Aorta (tissue), 5 donors: Measurements from ENCODE around the gene ARHGEF10L. TPM values are rescaled to one million over a fixed set of nuclear protein-coding genes. Genes with fewer than 3 reads are reported as not detected.

Source experiments
- ATAC-seq: fragments of 200-7000 bp; cut with Tn5 transposase; one replicate; pipeline ENCODE4 v1.9.1; 2022; ENCODE audit warnings: moderate library complexity; ENCODE audit not compliant: low FRiP score
- DNase-seq, 2 donors: peaks; one replicate each; pipeline ENCODE4 v3.0.0-alpha.2; 2020
- H3K27ac ChIP-seq, 2 donors: one replicate each; pipeline ENCODE4 v1.5.1; 2013; ENCODE audit warnings: low read length in 2 of 2, mild to moderate bottlenecking in 2 of 2, moderate library complexity in 2 of 2, control low read depth in 1 of 2, inconsistent platforms in 1 of 2, low read depth in 1 of 2
- H3K27me3 ChIP-seq, 2 donors: one replicate each; pipeline ENCODE4 v1.6.1; 2013; ENCODE audit warnings: control low read depth in 1 of 2, low read length in 1 of 2, mild to moderate bottlenecking in 1 of 2, moderate library complexity in 1 of 2; ENCODE audit not compliant: insufficient read depth in 2 of 2, control insufficient read depth in 1 of 2
- H3K36me3 ChIP-seq, 2 donors: one replicate each; pipeline ENCODE4 v1.6.1; 2013; ENCODE audit warnings: control low read depth in 1 of 2, low read length in 1 of 2, mild to moderate bottlenecking in 1 of 2; ENCODE audit not compliant: insufficient read depth in 2 of 2, control insufficient read depth in 1 of 2
- H3K4me1 ChIP-seq, 2 donors: one replicate each; pipeline ENCODE4 v1.6.1; 2013; ENCODE audit warnings: low read length in 2 of 2, control low read depth in 1 of 2, mild to moderate bottlenecking in 1 of 2, moderate library complexity in 1 of 2; ENCODE audit not compliant: insufficient read depth in 2 of 2, control insufficient read depth in 1 of 2
- H3K4me3 ChIP-seq, 2 donors: one replicate each; pipeline ENCODE4 v1.5.1; 2013; ENCODE audit warnings: low read length in 2 of 2, control low read depth in 1 of 2, mild to moderate bottlenecking in 1 of 2
- H3K9me3 ChIP-seq: one replicate; pipeline ENCODE4 v1.6.1; 2013; ENCODE audit warnings: mild to moderate bottlenecking, low read length; ENCODE audit not compliant: control insufficient read depth
- WGBS, 2 donors: extraction: QIAGEN DNeasy Blood & Tissue Kit; methylation state at CpG; one replicate each; pipeline ENCODE4 v1.1.7; 2013; 5-methylcytosine and 5-hydroxymethylcytosine counted together
- intact Hi-C, 2 donors: fragments of 100-400 bp; cut with DNase I; formaldehyde crosslinking; loops; one replicate each; pipeline versions ENCODE4 v1.14.2 to v1.15.0; 2022
- polyA plus RNA-seq, 2 donors: library from polyadenylated mRNA; stranded (reverse); fragments of 200-250 nt; gene quantifications; one replicate each; pipeline ENCODE4 v1.2.3, GENCODE V29; 2013
- total RNA-seq, 2 donors: library from RNA; stranded (reverse); fragmentation: NEBNext Ultra II Directional; extraction: Animal tissue kit (Norgen Biotek cat#: 25700); gene quantifications; one replicate each; pipeline ENCODE4 v1.2.1, GENCODE V29; 2021
- donor health status: healthy with polysubstance abuse.
- donor health status: Bipolar disorder and iron deficiency.
- donor health status: DM: no; HTN: no; CAD: no.
- donor health status: DM: no; HTN: no; CAD: no.
- donor health status: DM: yes; HTN: yes; CAD: no.

The ARHGEF10L gene
- total and polyA plus RNA-seq, 4 donors = 24.0 to 190 (median 133) TPM

DNA sequence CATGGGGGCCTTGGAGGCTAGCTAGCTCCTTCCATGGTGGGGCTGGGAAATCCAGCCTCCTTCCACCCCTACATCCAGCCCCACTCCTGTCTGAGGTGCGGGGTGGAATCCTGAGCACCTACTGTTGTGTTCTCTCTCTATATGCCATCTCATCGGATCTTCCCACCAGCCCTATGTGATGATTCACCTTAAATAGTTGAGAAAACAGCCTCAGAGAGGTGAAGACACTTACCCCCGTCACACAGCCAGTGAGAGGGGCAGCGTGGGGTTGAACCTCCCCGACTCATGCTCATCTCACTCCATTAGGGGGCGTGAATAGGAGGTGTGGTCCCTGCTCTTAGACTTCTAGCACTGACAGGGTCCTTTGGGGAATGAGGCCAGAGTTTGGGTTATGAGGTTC lies 184.7 kb downstream of the ARHGEF10L start:
- DNase-seq (no peak), ATAC-seq (no peak)
- intact Hi-C loops = no loop called here
- no peaks in the 10 kb centered on the region for H3K27me3 ChIP-seq
- H3K27ac ChIP-seq = no peak overlapping the region
- 81 to 85% methylated on average over 6 of the region's 6 CpGs for WGBS, 2 donors
- no peaks in the 10 kb centered on the region for H3K36me3 ChIP-seq
- no peak overlapping the region for H3K4me3 ChIP-seq
- H3K9me3 ChIP-seq = no peaks in the 10 kb centered on the region
- H3K4me1 ChIP-seq = no peaks in the 10 kb centered on the region

- no peaks in the 10 kb centered on the region for H3K36me3 ChIP-seq
- intact Hi-C loops = no loop called here
- 94 to 97% methylated on average over 9 of the region's 9 CpGs for WGBS, 2 donors
These were observed 185.7 kb downstream of the ARHGEF10L start for GRCh38 chr1:17725084-17725719.

GRCh38 chr1:17725811-17726582 lies 186.5 kb downstream of the ARHGEF10L start:
- H3K27me3 ChIP-seq = no peaks in the 10 kb centered on the region

More at GRCh38 chr1:17725084-17725719, 185.7 kb downstream of the ARHGEF10L start:
- no peaks in the 10 kb centered on the region for H3K9me3 ChIP-seq
- no peaks in the 10 kb centered on the region for H3K4me1 ChIP-seq
- DNase-seq (no peak), ATAC-seq (no peak)
- no peak overlapping the region for H3K27ac ChIP-seq
- H3K4me3 ChIP-seq = no peak overlapping the region
- no peaks in the 10 kb centered on the region for H3K27me3 ChIP-seq

GRCh38 chr1:17728123-17728712 lies 188.7 kb downstream of the ARHGEF10L start:
- H3K27me3 ChIP-seq = no peaks in the 10 kb centered on the region
- intact Hi-C loops = no loop called here
- no peaks in the 10 kb centered on the region for H3K9me3 ChIP-seq
- H3K27ac ChIP-seq = no peak overlapping the region
- no peaks in the 10 kb centered on the region for H3K36me3 ChIP-seq
- DNase-seq = no peak
- 88 to 89% methylated on average over 6 of the region's 6 CpGs for WGBS, 2 donors
- H3K4me1 ChIP-seq = no peaks in the 10 kb centered on the region
- no peak overlapping the region for H3K4me3 ChIP-seq
- no peak for ATAC-seq

More at GRCh38 chr1:17725811-17726582, 186.5 kb downstream of the ARHGEF10L start:
- DNase-seq (no peak), ATAC-seq (no peak)
- no peak overlapping the region for H3K27ac ChIP-seq
- H3K4me3 ChIP-seq = no peak overlapping the region
- no peaks in the 10 kb centered on the region for H3K4me1 ChIP-seq
- intact Hi-C loops = no loop called here
- H3K36me3 ChIP-seq = no peaks in the 10 kb centered on the region
- no peaks in the 10 kb centered on the region for H3K9me3 ChIP-seq
- WGBS, 2 donors = 71 to 73% methylated on average over 7 of the region's 7 CpGs

GRCh38 chr1:17729248-17729647 lies 189.8 kb downstream of the ARHGEF10L start:
- Histone ChIP-seq H3K36me3 (no peaks in the 10 kb centered on the region), H3K4me3 (no peak overlapping the region), H3K9me3 (no peaks in the 10 kb centered on the region), H3K4me1 (no peaks in the 10 kb centered on the region), H3K27ac (no peak overlapping the region), H3K27me3 (no peaks in the 10 kb centered on the region)
- DNase-seq = no peak
- no peak for ATAC-seq
- WGBS, 2 donors = 88 to 89% methylated on average over 12 of the region's 12 CpGs
- intact Hi-C loops = no loop called here

GRCh38 chr1:17729909-17730308 lies 190.4 kb downstream of the ARHGEF10L start:
- ATAC-seq = no peak
- Histone ChIP-seq H3K27me3 (no peaks in the 10 kb centered on the region), H3K36me3 (no peaks in the 10 kb centered on the region), H3K27ac (no peak overlapping the region), H3K9me3 (no peaks in the 10 kb centered on the region), H3K4me3 (no peak overlapping the region), H3K4me1 (no peaks in the 10 kb centered on the region)
- DNase-seq = no peak
- 81 to 83% methylated on average over 10 of the region's 10 CpGs for WGBS, 2 donors
- intact Hi-C loops = loop anchor here in 1 of 2 donors (10.0 kb wide), 1 partner anchor 155 kb away; no protein-coding TSS in a partner anchor

- no peak overlapping the region for H3K4me3 ChIP-seq
- no peaks in the 10 kb centered on the region for H3K4me1 ChIP-seq
- intact Hi-C loops = loop anchor here in 1 of 2 donors (10.0 kb wide), 1 partner anchor 153 kb away; no protein-coding TSS in a partner anchor
- ATAC-seq = no peak
- no peak overlapping the region for H3K27ac ChIP-seq
- no peaks in the 10 kb centered on the region for H3K27me3 ChIP-seq
- H3K9me3 ChIP-seq = no peaks in the 10 kb centered on the region
- 58 to 63% methylated on average over 5 of the region's 5 CpGs for WGBS, 2 donors
- no peak for DNase-seq
- no peaks in the 10 kb centered on the region for H3K36me3 ChIP-seq
These were observed 192.0 kb downstream of the ARHGEF10L start for GRCh38 chr1:17731460-17731859.

DNA sequence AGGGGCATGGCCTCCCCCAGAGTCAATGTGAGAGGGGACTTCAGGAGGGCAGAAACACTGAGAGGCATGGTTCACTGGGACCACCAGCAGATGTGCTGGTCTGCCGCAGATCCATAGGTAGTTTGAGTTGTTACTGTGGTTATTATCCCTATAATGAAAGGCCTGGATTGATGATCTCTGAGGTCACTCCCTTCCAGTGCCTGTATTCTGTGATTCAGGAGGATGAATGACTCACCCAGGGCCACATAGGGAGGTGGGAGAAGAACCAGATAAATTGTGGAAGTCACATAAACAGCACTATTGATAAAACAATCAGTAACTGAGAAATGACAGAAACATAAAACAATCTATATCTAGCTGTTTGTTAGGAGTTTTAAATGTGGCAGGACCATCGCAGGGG lies 193.0 kb downstream of the ARHGEF10L start:
- H3K27ac ChIP-seq = no peak overlapping the region
- no peaks in the 10 kb centered on the region for H3K4me1 ChIP-seq
- DNase-seq = no peak
- intact Hi-C loops = loop anchor here in 1 of 2 donors (10.0 kb wide), 1 partner anchor 152 kb away; no protein-coding TSS in a partner anchor
- H3K27me3 ChIP-seq = no peaks in the 10 kb centered on the region
- H3K36me3 ChIP-seq = no peaks in the 10 kb centered on the region
- H3K9me3 ChIP-seq = no peaks in the 10 kb centered on the region
- H3K4me3 ChIP-seq = no peak overlapping the region
- no peak for ATAC-seq
- WGBS, 2 donors = 90 to 98% methylated on average over 2 of the region's 2 CpGs
